Measurements from ENCODE around the gene NPL.

- TF ChIP-seq CTCF (IDR thresholded peaks at IDR 0.05; ENCODE audit: low read length) (no peak), EZH2 (IDR thresholded peaks at IDR 0.05; ENCODE audit: borderline replicate concordance, low read length) (no peak)
Measured at GRCh38 chr1:182823220-182823619, 33.6 kb downstream of the NPL start.

Measured in OCI-LY1 (cell line).